ENCODE results near the gene KRT37. TPM values are rescaled to one million over a fixed set of nuclear protein-coding genes. Genes with fewer than 3 reads are reported as not detected.

KRT37 gene
- not detected in 2 replicates for total RNA-seq

GRCh38 chr17:41424111-41424635 lies at the start of gene KRT37:
TSS of gene KRT37 (minus strand) at chr17:41424585. CDS start at chr17:41424523, 62 bp downstream.

GRCh38 chr17:41466988-41467387 lies 42.6 kb upstream of the KRT37 start, which contains the start of gene KRT32:
TSS of gene KRT32 (minus strand) at chr17:41467386. CDS start at chr17:41467325, 61 bp downstream.

GRCh38 chr17:41440531-41441033 lies 16.2 kb upstream of the KRT37 start, which contains the start of gene KRT38:
TSS of gene KRT38 (minus strand) at chr17:41440983. CDS start at chr17:41440921, 62 bp downstream.

GRCh38 chr17:41396996-41397660 lies 27.3 kb downstream of the KRT37 start, which contains the start of gene KRT31:
TSS of gene KRT31 (minus strand) at chr17:41397608. CDS start at chr17:41397539, 69 bp downstream.

GRCh38 chr17:41381943-41382342 lies 42.4 kb downstream of the KRT37 start, which contains the start of gene KRT34:
TSS of gene KRT34 (minus strand) at chr17:41382306. CDS start at chr17:41382246, 60 bp downstream.

Other genes with a start within 250 kb of the KRT37 start
- not detected in 2 replicates for gene KRTAP4-2, start 246.4 kb downstream of the KRT37 start, total RNA-seq
- not detected in 2 replicates for gene KRTAP4-1, start 239.7 kb downstream of the KRT37 start, total RNA-seq
- gene KRTAP9-1, start 234.7 kb downstream of the KRT37 start, total RNA-seq = not detected in 2 replicates
- gene KRTAP9-2, start 197.9 kb downstream of the KRT37 start, total RNA-seq = not detected in 2 replicates
- gene KRTAP9-3, start 192.1 kb downstream of the KRT37 start, total RNA-seq = not detected in 2 replicates
- not detected in 2 replicates for gene KRTAP9-8, start 186.6 kb downstream of the KRT37 start, total RNA-seq
- gene KRTAP9-4, start 174.9 kb downstream of the KRT37 start, total RNA-seq = not detected in 2 replicates
- gene KRTAP9-9, start 169.2 kb downstream of the KRT37 start, total RNA-seq = not detected in 2 replicates
- not detected in 2 replicates for gene KRTAP9-6, start 159.2 kb downstream of the KRT37 start, total RNA-seq
- not detected in 2 replicates for gene KRTAP9-7, start 148.9 kb downstream of the KRT37 start, total RNA-seq
- gene KRTAP29-1, start 121.7 kb downstream of the KRT37 start, total RNA-seq = not detected in 2 replicates
- not detected in 2 replicates for gene KRTAP16-1, start 115.3 kb downstream of the KRT37 start, total RNA-seq
- gene KRTAP17-1, start 108.9 kb downstream of the KRT37 start, total RNA-seq = not detected in 2 replicates
- not detected in 2 replicates for gene KRT33A, start 73.8 kb downstream of the KRT37 start, total RNA-seq
- not detected in 2 replicates for gene KRT33B, start 54.8 kb downstream of the KRT37 start, total RNA-seq
- not detected in 2 replicates for gene KRT34, start 42.3 kb downstream of the KRT37 start, total RNA-seq
- gene KRT31, start 27.0 kb downstream of the KRT37 start, total RNA-seq = not detected in 2 replicates
- gene KRT38, start 16.4 kb upstream of the KRT37 start, total RNA-seq = not detected in 2 replicates
- not detected in 2 replicates for gene KRT32, start 42.8 kb upstream of the KRT37 start, total RNA-seq
- gene KRT35, start 56.6 kb upstream of the KRT37 start, total RNA-seq = not detected in 2 replicates
- gene KRT36, start 65.3 kb upstream of the KRT37 start, total RNA-seq = 0.13 TPM in 1 of 2 replicates, not detected in the other
- gene KRT13, start 81.0 kb upstream of the KRT37 start, total RNA-seq = not detected in 2 replicates
- 2.5 and 3.0 TPM in 2 replicates for gene KRT15, start 94.3 kb upstream of the KRT37 start, total RNA-seq
- gene KRT19, start 103.7 kb upstream of the KRT37 start, total RNA-seq = 25.1 and 30.7 TPM in 2 replicates
- gene KRT9, start 147.5 kb upstream of the KRT37 start, total RNA-seq = not detected in 2 replicates
- gene KRT14, start 162.3 kb upstream of the KRT37 start, total RNA-seq = 1.1 TPM in 1 of 2 replicates, not detected in the other
- gene KRT16, start 188.2 kb upstream of the KRT37 start, total RNA-seq = 0.79 and 1.4 TPM in 2 replicates
- gene KRT17, start 200.0 kb upstream of the KRT37 start, total RNA-seq = 7.1 and 7.4 TPM in 2 replicates